8988T (cell line): ENCODE data around the gene PIK3C2B.

Source experiments
- DNase-seq: peaks from one replicate; pipeline ENCODE4 v3.0.0; 2011

PIK3C2B gene

GRCh38 chr1:204477036-204477740, 17.4 kb downstream of the PIK3C2B start:
- no peak for DNase-seq

GRCh38 chr1:204476563-204476962, 18.0 kb downstream of the PIK3C2B start:
- no peak for DNase-seq

GRCh38 chr1:204475656-204476432, 18.8 kb downstream of the PIK3C2B start:
- no peak for DNase-seq

GRCh38 chr1:204473400-204473965, 21.1 kb downstream of the PIK3C2B start:
- DNase-seq, result no peak

GRCh38 chr1:204472660-204473059, 21.9 kb downstream of the PIK3C2B start:
- no peak for DNase-seq

GRCh38 chr1:204471687-204472086, 22.9 kb downstream of the PIK3C2B start:
- DNase-seq, result no peak

- no peak for DNase-seq
Measured at GRCh38 chr1:204469304-204469703, 25.3 kb downstream of the PIK3C2B start.

- no peak for DNase-seq
Measured at GRCh38 chr1:204468766-204469302, 25.8 kb downstream of the PIK3C2B start.

GRCh38 chr1:204468206-204468605, 26.4 kb downstream of the PIK3C2B start:
- DNase-seq, result no peak

- no peak for DNase-seq
Measured at GRCh38 chr1:204466416-204467405, 27.9 kb downstream of the PIK3C2B start.

- no peak for DNase-seq
Measured at GRCh38 chr1:204465546-204466415, 28.8 kb downstream of the PIK3C2B start.

GRCh38 chr1:204464701-204465100, 29.9 kb downstream of the PIK3C2B start:
- no peak for DNase-seq

GRCh38 chr1:204464187-204464631, 30.4 kb downstream of the PIK3C2B start:
- DNase-seq, result no peak

GRCh38 chr1:204463125-204464060, 31.2 kb downstream of the PIK3C2B start:
- DNase-seq, result no peak

- no peak for DNase-seq
Measured at GRCh38 chr1:204462229-204462561, 32.4 kb downstream of the PIK3C2B start.

GRCh38 chr1:204461331-204462228, 33.0 kb downstream of the PIK3C2B start:
- DNase-seq, result no peak

- no peak for DNase-seq
Measured at GRCh38 chr1:204460346-204460745, 34.3 kb downstream of the PIK3C2B start.

GRCh38 chr1:204459706-204460105, 34.9 kb downstream of the PIK3C2B start:
- DNase-seq, result no peak

GRCh38 chr1:204457666-204458065, 36.9 kb downstream of the PIK3C2B start:
- no peak for DNase-seq
